Colon (tissue), 2 donors: ENCODE measurements around the gene WDR37.

ENCODE experiments used
- FAIRE-seq: peaks from 2 replicates; lab custom pipeline; 2012; peaks lifted over from hg19 to GRCh38; lab: Jason Lieb, UNC
- donor health status: control.
- donor health status: control.

WDR37 gene

GRCh38 chr10:1074748-1075308 lies 18.6 kb downstream of the WDR37 start:
- FAIRE-seq = no peak

- FAIRE-seq = no peak
These were observed 22.5 kb downstream of the WDR37 start for GRCh38 chr10:1078668-1079067.

GRCh38 chr10:1083581-1083980 lies 27.4 kb downstream of the WDR37 start:
- FAIRE-seq = no peak

- FAIRE-seq = no peak
These were observed 28.1 kb downstream of the WDR37 start for GRCh38 chr10:1084011-1084950.

- FAIRE-seq = no peak
These were observed 29.1 kb downstream of the WDR37 start for GRCh38 chr10:1085258-1085657.

GRCh38 chr10:1086787-1087186 lies 30.6 kb downstream of the WDR37 start:
- FAIRE-seq = no peak

- no peak for FAIRE-seq
These were observed 33.0 kb downstream of the WDR37 start for GRCh38 chr10:1089017-1089689.

- FAIRE-seq = no peak
These were observed 34.5 kb downstream of the WDR37 start for GRCh38 chr10:1090696-1091095.

GRCh38 chr10:1093696-1094095 lies 37.5 kb downstream of the WDR37 start:
- FAIRE-seq = no peak

GRCh38 chr10:1094112-1095057 lies 38.2 kb downstream of the WDR37 start:
- FAIRE-seq = no peak

- no peak for FAIRE-seq
These were observed 39.3 kb downstream of the WDR37 start for GRCh38 chr10:1095498-1095897.

- FAIRE-seq = no peak
These were observed 40.2 kb downstream of the WDR37 start for GRCh38 chr10:1096287-1096889.

- no peak for FAIRE-seq
These were observed 41.3 kb downstream of the WDR37 start for GRCh38 chr10:1097436-1097835.

- no peak for FAIRE-seq
These were observed 44.0 kb downstream of the WDR37 start for GRCh38 chr10:1100143-1100542.

- no peak for FAIRE-seq
These were observed 44.6 kb downstream of the WDR37 start for GRCh38 chr10:1100691-1101368.

- no peak for FAIRE-seq
These were observed 45.8 kb downstream of the WDR37 start for GRCh38 chr10:1101946-1102345.

- FAIRE-seq = no peak
These were observed 46.2 kb downstream of the WDR37 start for GRCh38 chr10:1102416-1102815.

GRCh38 chr10:1102831-1103230 lies 46.6 kb downstream of the WDR37 start:
- no peak for FAIRE-seq

GRCh38 chr10:1103551-1103950 lies 47.4 kb downstream of the WDR37 start:
- no peak for FAIRE-seq

GRCh38 chr10:1104971-1105370 lies 48.8 kb downstream of the WDR37 start:
- FAIRE-seq = no peak

GRCh38 chr10:1107004-1107403 lies 50.8 kb downstream of the WDR37 start:
- no peak for FAIRE-seq
